ENCODE data around the gene H3-3A.
"Not testable (repeated sequence)": the region's sequence is repeated elsewhere in the genome, so short reads cannot be mapped to it uniquely, and the experiment has no call there.

GRCh38 chr1:226092048-226092820 lies 29.7 kb downstream of the H3-3A start:
- TF ChIP-seq EP300 (IDR thresholded peaks at IDR 0.05; ENCODE audit: borderline replicate concordance in 1 of 2, low read depth in 1 of 2, low read length in 1 of 2); POLR2AphosphoS5 (IDR thresholded peaks at IDR 0.05; ENCODE audit: low read depth, low read length); ELF1 (IDR thresholded peaks at IDR 0.05); SIN3A (IDR thresholded peaks at IDR 0.05; ENCODE audit: borderline replicate concordance, low read depth, low read length); MAX (IDR thresholded peaks at IDR 0.05; ENCODE audit: low read depth); RFX5 (IDR thresholded peaks at IDR 0.05; ENCODE audit: low read length); TAF1 (IDR thresholded peaks at IDR 0.05; ENCODE audit: borderline replicate concordance, low read depth, low read length); FOXJ3 (CRISPR knock-in tag; IDR thresholded peaks at IDR 0.05): not testable (repeated sequence)
- TF ChIP-seq, protein P1, sequence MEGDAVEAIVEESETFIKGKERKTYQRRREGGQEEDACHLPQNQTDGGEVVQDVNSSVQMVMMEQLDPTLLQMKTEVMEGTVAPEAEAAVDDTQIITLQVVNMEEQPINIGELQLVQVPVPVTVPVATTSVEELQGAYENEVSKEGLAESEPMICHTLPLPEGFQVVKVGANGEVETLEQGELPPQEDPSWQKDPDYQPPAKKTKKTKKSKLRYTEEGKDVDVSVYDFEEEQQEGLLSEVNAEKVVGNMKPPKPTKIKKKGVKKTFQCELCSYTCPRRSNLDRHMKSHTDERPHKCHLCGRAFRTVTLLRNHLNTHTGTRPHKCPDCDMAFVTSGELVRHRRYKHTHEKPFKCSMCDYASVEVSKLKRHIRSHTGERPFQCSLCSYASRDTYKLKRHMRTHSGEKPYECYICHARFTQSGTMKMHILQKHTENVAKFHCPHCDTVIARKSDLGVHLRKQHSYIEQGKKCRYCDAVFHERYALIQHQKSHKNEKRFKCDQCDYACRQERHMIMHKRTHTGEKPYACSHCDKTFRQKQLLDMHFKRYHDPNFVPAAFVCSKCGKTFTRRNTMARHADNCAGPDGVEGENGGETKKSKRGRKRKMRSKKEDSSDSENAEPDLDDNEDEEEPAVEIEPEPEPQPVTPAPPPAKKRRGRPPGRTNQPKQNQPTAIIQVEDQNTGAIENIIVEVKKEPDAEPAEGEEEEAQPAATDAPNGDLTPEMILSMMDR (IDR thresholded peaks at IDR 0.05) = not testable (repeated sequence)
